Keratinocyte (primary cell): Measurements from ENCODE around the gene GOLGA6L7.

Experiments used
- CTCF ChIP-seq, 3 experiments: IDR thresholded peaks in 1 of 3; conservative IDR thresholded peaks in 1 of 3; optimal IDR thresholded peaks in 1 of 3; 2 replicates in 2 of 3; 3 replicates in 1 of 3; pipeline versions ENCODE3 to v1.5.1; 2011; ENCODE audit warnings: low read length in 3 of 3, mild to moderate bottlenecking in 3 of 3, moderate library complexity in 2 of 3, control low read depth in 1 of 3, inconsistent platforms in 1 of 3; ENCODE audit not compliant: insufficient read depth in 2 of 3; ENCODE audit errors: extremely low read depth in 1 of 3
- EZH2 ChIP-seq: IDR thresholded peaks from one replicate; pipeline ENCODE4 v1.6.1; 2012; ENCODE audit warnings: inconsistent platforms, mild to moderate bottlenecking, low read length, moderate library complexity

GRCh38 chr15:28896951-28897350 lies 48.5 kb upstream of the GOLGA6L7 start:
- no peak for TF ChIP-seq EZH2
- TF ChIP-seq CTCF (optimal IDR thresholded peaks at IDR 0.05 in 1 of 3, IDR thresholded peaks at IDR 0.05 in 1 of 3, conservative IDR thresholded peaks at IDR 0.05 in 1 of 3; ENCODE audit: extremely low read depth in 1 of 3, insufficient read depth in 2 of 3, low read length in 3 of 3), result no peak
